Measurements from ENCODE around the gene RAB36.

Gene RAB36

GRCh38 chr22:23144932-23145877 is at the start of gene RAB36:
Gene RAB36, plus strand, starts transcription at chr22:23145477. Its CDS starts 1,140 bp downstream, at chr22:23146617.
- DNase-seq: peak; percentile 85 to 95

GRCh38 chr22:23095733-23096342 is 49.4 kb upstream of the RAB36 start:
- DNase-seq: no peak

GRCh38 chr22:23097412-23098229 is 47.7 kb upstream of the RAB36 start:
- no peak for DNase-seq

- DNase-seq: no peak
Measured at GRCh38 chr22:23098230-23098705, 47.0 kb upstream of the RAB36 start.

GRCh38 chr22:23098718-23099530 is 46.4 kb upstream of the RAB36 start:
- peak; percentile 27 to 62 for DNase-seq

- no peak for DNase-seq
Measured at GRCh38 chr22:23099531-23099804, 45.8 kb upstream of the RAB36 start.

GRCh38 chr22:23100124-23100801 is 45.0 kb upstream of the RAB36 start:
- no peak for DNase-seq

GRCh38 chr22:23101524-23101923 is 43.8 kb upstream of the RAB36 start:
- no peak for DNase-seq

GRCh38 chr22:23102002-23102655 is 43.1 kb upstream of the RAB36 start:
- no peak for DNase-seq

GRCh38 chr22:23102776-23103175 is 42.5 kb upstream of the RAB36 start:
- DNase-seq: no peak

GRCh38 chr22:23103199-23103954 is 41.9 kb upstream of the RAB36 start:
- peak; percentile 19 to 42 for DNase-seq

- DNase-seq: no peak
Measured at GRCh38 chr22:23104187-23104971, 40.9 kb upstream of the RAB36 start.

GRCh38 chr22:23105304-23105703 is 40.0 kb upstream of the RAB36 start:
- no peak for DNase-seq

GRCh38 chr22:23105919-23106318 is 39.4 kb upstream of the RAB36 start:
- DNase-seq: no peak

- DNase-seq: no peak
Measured at GRCh38 chr22:23106344-23106743, 38.9 kb upstream of the RAB36 start.

- DNase-seq: no peak
Measured at GRCh38 chr22:23106906-23107367, 38.3 kb upstream of the RAB36 start.

- no peak for DNase-seq
Measured at GRCh38 chr22:23107487-23108248, 37.6 kb upstream of the RAB36 start.

- DNase-seq: no peak
Measured at GRCh38 chr22:23108249-23109078, 36.8 kb upstream of the RAB36 start.
